Osteoblast (primary cell): ENCODE data around the gene RPS14. TPM values are rescaled to one million over a fixed set of nuclear protein-coding genes. Genes with fewer than 3 reads are reported as not detected.

ENCODE experiments used
- DNase-seq: peaks from one replicate; pipeline ENCODE4 v3.0.0; 2011; ENCODE audit warnings: low spot score, mixed read lengths; ENCODE audit not compliant: insufficient read length; ENCODE audit errors: missing footprints
- H2AFZ ChIP-seq: 2 replicates; pipeline ENCODE4 v1.6.0; 2011; ENCODE audit warnings: mild to moderate bottlenecking, low read length
- H3K27ac ChIP-seq: 2 replicates; pipeline ENCODE4 v1.5.1; 2011; ENCODE audit warnings: mild to moderate bottlenecking, low read depth, low read length, moderate library complexity
- H3K27me3 ChIP-seq: 2 replicates; pipeline ENCODE4 v1.6.0; 2012; ENCODE audit warnings: mild to moderate bottlenecking, control low read depth, inconsistent platforms, low read length, moderate library complexity; ENCODE audit not compliant: insufficient read depth
- H3K36me3 ChIP-seq: 2 replicates; pipeline ENCODE4 v1.5.1; 2011; ENCODE audit warnings: mild to moderate bottlenecking, low read length, control low read depth, moderate library complexity; ENCODE audit not compliant: insufficient read depth
- H3K4me1 ChIP-seq: 2 replicates; pipeline ENCODE4 v1.5.1; 2011; ENCODE audit warnings: mild to moderate bottlenecking, low read length, control low read depth, moderate library complexity; ENCODE audit not compliant: insufficient read depth
- H3K4me2 ChIP-seq: 2 replicates; pipeline ENCODE4 v1.6.0; 2011; ENCODE audit warnings: mild to moderate bottlenecking, low read length; ENCODE audit not compliant: insufficient read depth
- H3K4me3 ChIP-seq: fragments of 200-600 bp; sonication (generic); 3 replicates; pipeline ENCODE4 v1.5.1; 2012; ENCODE audit warnings: mild to moderate bottlenecking, low read length, inconsistent platforms; ENCODE audit not compliant: insufficient read depth
- H3K79me2 ChIP-seq: 2 replicates; pipeline ENCODE4 v1.6.0; 2012; ENCODE audit warnings: mild to moderate bottlenecking, low read length, control low read depth, inconsistent platforms; ENCODE audit not compliant: insufficient read depth
- H3K9me3 ChIP-seq: 2 replicates; pipeline ENCODE4 v1.5.1; 2011; ENCODE audit warnings: low read depth, low read length, control low read depth
- H4K20me1 ChIP-seq: 2 replicates; pipeline ENCODE4 v1.6.0; 2012; ENCODE audit warnings: mild to moderate bottlenecking, low read length, control low read depth; ENCODE audit not compliant: insufficient read depth
- total RNA-seq: library from RNA; depleted of rRNA; stranded (reverse); fragments of >200 nt; gene quantifications from 2 replicates; pipeline ENCODE4 v1.2.3, GENCODE V29; 2012
- TF ChIP-seq, protein P1 (sequence below): IDR thresholded peaks from 2 replicates; pipeline ENCODE4 v1.5.1; 2011; ENCODE audit warnings: mild to moderate bottlenecking, low read depth, low read length, moderate library complexity; ENCODE audit errors: extremely low read depth

The RPS14 gene
- total RNA-seq, 1 donor = 1,720 TPM

DNA sequence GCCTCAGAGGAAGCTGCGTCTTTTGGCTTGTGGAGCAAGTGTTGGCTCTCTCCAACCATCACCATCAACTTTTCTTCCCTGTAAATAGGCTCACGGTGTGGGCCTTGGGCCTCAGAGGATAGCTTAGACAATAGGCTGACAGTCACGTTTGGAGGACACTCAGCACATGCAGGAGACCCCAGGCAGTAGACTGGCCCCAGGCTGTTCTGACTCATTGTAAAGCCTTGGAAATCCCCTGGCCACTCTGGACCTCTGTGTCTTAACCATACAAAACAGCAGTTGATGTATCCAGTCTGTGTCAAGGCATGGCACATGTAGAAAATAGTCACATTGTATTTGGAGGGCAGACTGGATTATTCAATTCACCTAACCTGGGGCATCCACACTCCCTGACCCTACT is 55.4 kb downstream of the RPS14 start:
- H2AFZ ChIP-seq = no peak overlapping the region
- no peaks in the 10 kb centered on the region for H3K4me1 ChIP-seq
- H3K4me3 ChIP-seq = no peak overlapping the region
- TF ChIP-seq, protein P1, sequence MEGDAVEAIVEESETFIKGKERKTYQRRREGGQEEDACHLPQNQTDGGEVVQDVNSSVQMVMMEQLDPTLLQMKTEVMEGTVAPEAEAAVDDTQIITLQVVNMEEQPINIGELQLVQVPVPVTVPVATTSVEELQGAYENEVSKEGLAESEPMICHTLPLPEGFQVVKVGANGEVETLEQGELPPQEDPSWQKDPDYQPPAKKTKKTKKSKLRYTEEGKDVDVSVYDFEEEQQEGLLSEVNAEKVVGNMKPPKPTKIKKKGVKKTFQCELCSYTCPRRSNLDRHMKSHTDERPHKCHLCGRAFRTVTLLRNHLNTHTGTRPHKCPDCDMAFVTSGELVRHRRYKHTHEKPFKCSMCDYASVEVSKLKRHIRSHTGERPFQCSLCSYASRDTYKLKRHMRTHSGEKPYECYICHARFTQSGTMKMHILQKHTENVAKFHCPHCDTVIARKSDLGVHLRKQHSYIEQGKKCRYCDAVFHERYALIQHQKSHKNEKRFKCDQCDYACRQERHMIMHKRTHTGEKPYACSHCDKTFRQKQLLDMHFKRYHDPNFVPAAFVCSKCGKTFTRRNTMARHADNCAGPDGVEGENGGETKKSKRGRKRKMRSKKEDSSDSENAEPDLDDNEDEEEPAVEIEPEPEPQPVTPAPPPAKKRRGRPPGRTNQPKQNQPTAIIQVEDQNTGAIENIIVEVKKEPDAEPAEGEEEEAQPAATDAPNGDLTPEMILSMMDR = no peak
- no peak overlapping the region for H3K27ac ChIP-seq
- no peaks in the 10 kb centered on the region for H3K9me3 ChIP-seq
- H4K20me1 ChIP-seq = no peaks in the 10 kb centered on the region
- H3K36me3 ChIP-seq = peaks cover 63% of the 10 kb centered on the region
- H3K79me2 ChIP-seq = no peaks in the 10 kb centered on the region
- H3K27me3 ChIP-seq = no peaks in the 10 kb centered on the region
- H3K4me2 ChIP-seq = no peak overlapping the region
- peak; percentile 34 for DNase-seq

DNA sequence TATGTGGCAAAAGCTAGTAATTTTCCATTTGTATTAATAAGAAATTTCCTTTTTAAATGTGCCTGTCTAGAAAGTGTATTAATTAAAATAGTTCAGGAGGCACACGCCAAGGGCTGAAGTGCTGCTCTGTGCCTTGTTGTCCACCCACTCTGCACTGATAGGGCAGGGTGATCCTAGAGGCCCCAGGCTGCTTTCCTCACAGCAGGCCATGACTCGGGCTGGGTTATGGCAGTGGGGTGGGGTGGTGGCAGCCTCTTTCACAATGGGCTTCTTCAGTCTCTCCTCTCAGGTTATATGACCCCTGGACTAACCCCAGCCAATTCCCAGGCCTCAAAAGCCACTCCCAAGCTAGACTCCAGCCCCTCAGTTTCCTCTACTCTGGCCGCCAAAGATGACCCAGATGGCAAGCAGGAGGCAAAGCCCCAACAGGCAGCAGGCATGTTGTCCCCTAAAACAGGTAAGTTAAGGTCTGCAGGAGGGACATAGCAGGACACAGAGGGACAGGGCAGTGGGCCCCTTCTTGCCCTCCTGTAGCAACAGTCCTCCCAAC is 56.4 kb downstream of the RPS14 start:
- DNase-seq = peak; percentile 80
- Histone ChIP-seq H3K27ac (no peak overlapping the region), H4K20me1 (no peaks in the 10 kb centered on the region), H3K4me2 (no peak overlapping the region), H3K9me3 (no peaks in the 10 kb centered on the region), H3K36me3 (peaks cover 62% of the 10 kb centered on the region), H3K27me3 (no peaks in the 10 kb centered on the region), H3K79me2 (no peaks in the 10 kb centered on the region), H3K4me3 (no peak overlapping the region), H2AFZ (no peak overlapping the region), H3K4me1 (no peaks in the 10 kb centered on the region)
- TF ChIP-seq, protein P1 = no peak

DNA sequence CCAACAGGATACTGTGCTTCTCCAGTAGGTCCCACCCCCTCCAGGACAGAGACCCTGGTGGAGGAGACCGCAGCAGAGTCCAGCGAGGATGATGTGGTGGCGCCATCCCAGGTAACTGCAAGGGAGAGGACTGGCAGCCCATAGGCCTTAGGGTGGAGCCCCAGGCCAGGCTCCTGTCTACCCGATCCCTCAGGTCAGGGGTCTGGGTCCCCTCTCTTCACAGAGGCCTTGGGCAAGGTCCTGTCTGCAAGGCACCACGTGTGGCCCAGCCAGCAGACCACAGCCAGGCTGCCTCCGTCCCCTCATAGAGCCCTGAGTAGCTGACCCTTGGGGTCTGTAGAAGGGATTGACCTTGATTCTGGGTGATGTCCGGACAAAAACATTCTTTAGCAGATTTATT is 56.9 kb downstream of the RPS14 start:
- H3K4me3 ChIP-seq = no peak overlapping the region
- H3K4me2 ChIP-seq = no peak overlapping the region
- H3K9me3 ChIP-seq = no peaks in the 10 kb centered on the region
- no peaks in the 10 kb centered on the region for H3K79me2 ChIP-seq
- DNase-seq = peak; percentile 14
- no peaks in the 10 kb centered on the region for H3K27me3 ChIP-seq
- TF ChIP-seq, protein P1 = no peak
- no peak overlapping the region for H2AFZ ChIP-seq
- H3K4me1 ChIP-seq = no peaks in the 10 kb centered on the region
- no peaks in the 10 kb centered on the region for H4K20me1 ChIP-seq
- H3K36me3 ChIP-seq = peaks cover 62% of the 10 kb centered on the region
- H3K27ac ChIP-seq = no peak overlapping the region

Other genes starting within 250 kb of the RPS14 start
- 0.36 and 0.88 TPM in 2 replicates for gene CAMK2A, start 160.0 kb downstream of the RPS14 start, total RNA-seq
- 4.7 and 6.5 TPM in 2 replicates for gene ARSI, start 146.8 kb downstream of the RPS14 start, total RNA-seq
- 12.3 and 12.4 TPM in 2 replicates for gene TCOF1, start 92.0 kb downstream of the RPS14 start, total RNA-seq
- 21.4 and 83.4 TPM in 2 replicates for gene CD74, start 36.8 kb downstream of the RPS14 start, total RNA-seq
- gene NDST1, start 58.4 kb upstream of the RPS14 start, total RNA-seq = 89.9 and 104 TPM in 2 replicates
- gene SYNPO, start 190.9 kb upstream of the RPS14 start, total RNA-seq = 2.7 and 4.0 TPM in 2 replicates
- gene MYOZ3, start 211.5 kb upstream of the RPS14 start, total RNA-seq = under 0.01 TPM in 1 of 2 replicates, not detected in the other